8988T (cell line): ENCODE data around the gene C12orf75.
"Not testable (repeated sequence)": the region's sequence is repeated elsewhere in the genome, so short reads cannot be mapped to it uniquely, and the experiment has no call there.

Experiments
- DNase-seq: peaks from one replicate; pipeline ENCODE4 v3.0.0; 2011

Gene C12orf75

GRCh38 chr12:105338966-105339365 lies 8.5 kb downstream of the C12orf75 start:
- no peak for DNase-seq

DNA sequence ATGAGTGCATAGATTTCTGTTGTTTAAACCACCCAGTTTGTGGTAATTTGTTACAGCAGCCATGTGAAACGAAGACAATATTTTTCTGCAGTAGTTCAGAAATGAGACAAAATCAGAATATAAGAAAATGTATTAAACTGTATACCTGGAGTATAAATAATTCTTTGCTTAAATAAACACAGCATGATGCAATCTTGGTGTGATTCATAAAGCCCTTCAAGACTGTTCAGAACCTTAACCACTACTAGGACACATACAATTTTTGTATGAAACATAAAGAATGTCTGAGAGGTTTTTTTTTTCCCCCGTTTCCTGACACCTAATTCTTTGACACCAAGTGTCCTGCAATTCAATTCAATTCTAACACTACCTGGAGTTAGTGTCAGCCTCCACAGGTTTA lies 10.5 kb downstream of the C12orf75 start:
- DNase-seq = no peak

DNA sequence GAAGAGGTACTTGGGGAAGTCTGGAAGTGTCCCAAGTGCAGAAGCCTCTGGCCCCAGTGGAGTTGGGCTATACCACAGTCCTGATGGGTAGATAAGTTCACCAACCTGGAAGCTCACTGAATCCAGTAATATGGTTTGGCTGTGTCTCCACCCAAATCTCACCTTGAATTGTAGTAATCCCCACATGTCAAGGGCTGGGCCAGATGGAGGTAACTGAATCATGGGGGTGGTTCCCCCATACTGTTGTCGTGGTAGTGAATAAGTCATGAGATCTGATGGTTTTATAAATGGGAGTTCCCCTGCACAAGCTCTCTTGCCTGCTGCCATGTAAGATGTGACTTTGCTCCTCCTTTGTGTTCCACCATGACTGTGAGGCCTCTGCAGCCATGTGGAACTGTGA lies 11.1 kb downstream of the C12orf75 start:
- not testable (repeated sequence) for DNase-seq

DNA sequence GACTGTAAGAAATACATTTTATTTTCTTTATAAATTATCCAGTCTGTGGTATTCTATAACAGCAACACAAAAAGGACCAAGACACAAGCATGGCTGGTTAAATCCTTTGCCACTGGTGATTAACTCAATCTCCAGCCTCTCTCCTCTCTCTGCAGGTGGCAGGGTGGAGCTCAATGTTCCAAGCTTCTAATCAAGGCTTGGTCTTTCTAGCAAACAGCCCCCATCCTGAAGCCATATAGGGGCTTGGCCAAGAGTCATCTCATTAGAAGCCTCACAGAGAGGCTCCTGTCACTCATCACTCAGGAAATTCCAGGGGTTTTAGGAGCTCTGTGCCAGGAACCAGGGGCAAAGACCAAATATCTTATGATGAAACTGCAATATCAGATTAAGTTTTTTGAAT lies 12.0 kb downstream of the C12orf75 start:
- DNase-seq = no peak

DNA sequence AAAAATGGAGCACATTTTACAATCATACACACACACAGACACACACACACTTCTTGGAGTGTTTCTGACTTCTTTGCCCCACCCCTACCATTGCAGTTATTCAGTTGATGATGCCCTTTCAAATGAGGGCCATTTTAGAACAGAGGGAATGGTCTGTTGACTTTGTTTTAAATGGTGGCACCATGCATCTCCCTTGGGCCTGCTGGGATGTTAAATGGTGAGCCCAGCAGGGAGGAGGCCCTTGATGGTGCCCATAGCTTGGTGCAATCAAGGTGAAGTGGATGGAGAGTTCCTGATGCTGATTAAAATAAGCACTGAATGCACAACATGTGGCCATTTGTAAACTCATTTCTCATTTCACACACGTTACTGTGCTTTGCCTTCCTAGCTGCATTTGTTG lies 13.3 kb downstream of the C12orf75 start:
- no peak for DNase-seq

- no peak for DNase-seq
These were observed 17.0 kb downstream of the C12orf75 start for GRCh38 chr12:105347499-105347898.

GRCh38 chr12:105348142-105348541 lies 17.7 kb downstream of the C12orf75 start:
- DNase-seq = no peak

GRCh38 chr12:105348561-105348960 lies 18.1 kb downstream of the C12orf75 start:
- DNase-seq = no peak

- no peak for DNase-seq
These were observed 18.6 kb downstream of the C12orf75 start for GRCh38 chr12:105349138-105349537.

DNA sequence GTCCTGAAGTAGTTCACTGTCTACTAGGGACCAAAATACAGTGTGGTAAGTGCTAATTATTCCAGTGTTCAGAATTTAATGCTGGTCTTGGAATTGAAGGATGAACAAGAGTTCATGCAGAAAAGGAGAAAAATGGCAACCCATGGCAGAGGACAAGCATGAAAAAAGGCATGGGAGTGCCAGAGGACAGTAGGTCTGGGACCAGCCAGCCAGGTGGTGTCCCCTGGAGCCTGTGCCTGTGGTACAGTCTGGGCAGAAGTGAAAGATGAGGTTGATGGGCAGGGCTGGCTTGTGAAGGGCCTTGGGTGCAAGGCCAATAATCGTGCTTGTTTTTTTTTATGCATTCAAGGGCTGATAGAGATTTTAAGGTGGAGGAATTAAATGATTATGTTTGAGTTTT lies 21.0 kb downstream of the C12orf75 start:
- no peak for DNase-seq

DNA sequence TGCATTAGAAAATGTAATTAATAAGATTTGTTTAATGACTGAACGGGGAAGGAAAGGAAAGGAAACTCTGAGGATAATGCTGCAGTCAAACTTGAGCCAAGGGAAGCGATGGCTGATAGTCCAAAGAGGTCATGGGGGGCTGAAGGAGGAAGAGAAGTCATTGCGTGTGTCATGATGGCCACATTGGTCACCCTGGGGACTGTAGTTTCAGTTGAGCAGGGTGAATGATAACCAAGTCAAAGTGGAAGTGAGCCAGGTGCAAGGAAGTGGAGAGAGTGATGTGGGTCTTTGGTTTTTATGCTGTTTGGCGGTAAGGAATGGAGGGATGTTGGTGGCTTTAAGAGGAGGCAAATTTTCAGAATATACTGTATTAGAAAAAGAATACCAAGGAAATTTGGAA lies 21.6 kb downstream of the C12orf75 start:
- no peak for DNase-seq

- no peak for DNase-seq
These were observed 22.6 kb downstream of the C12orf75 start for GRCh38 chr12:105352940-105353635.

DNA sequence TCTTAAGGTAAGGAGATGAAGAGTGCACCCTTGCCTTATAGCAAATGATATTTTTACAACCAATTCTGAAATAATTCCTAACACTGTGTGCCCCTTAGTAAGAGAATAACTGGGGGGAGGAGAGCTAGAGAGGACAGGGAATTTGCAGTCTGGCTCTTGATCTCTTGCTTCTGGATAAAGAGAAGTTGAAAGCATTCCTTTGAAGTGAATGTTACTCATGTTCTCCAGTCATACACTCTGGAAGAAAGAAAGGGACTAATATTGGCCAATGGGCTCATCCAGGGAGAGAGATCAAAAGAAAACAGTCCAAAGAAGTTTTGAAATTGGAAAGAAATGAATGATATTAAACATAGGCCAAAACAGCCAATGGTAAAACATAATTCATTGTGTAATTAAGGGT lies 25.3 kb downstream of the C12orf75 start:
- no peak for DNase-seq

DNA sequence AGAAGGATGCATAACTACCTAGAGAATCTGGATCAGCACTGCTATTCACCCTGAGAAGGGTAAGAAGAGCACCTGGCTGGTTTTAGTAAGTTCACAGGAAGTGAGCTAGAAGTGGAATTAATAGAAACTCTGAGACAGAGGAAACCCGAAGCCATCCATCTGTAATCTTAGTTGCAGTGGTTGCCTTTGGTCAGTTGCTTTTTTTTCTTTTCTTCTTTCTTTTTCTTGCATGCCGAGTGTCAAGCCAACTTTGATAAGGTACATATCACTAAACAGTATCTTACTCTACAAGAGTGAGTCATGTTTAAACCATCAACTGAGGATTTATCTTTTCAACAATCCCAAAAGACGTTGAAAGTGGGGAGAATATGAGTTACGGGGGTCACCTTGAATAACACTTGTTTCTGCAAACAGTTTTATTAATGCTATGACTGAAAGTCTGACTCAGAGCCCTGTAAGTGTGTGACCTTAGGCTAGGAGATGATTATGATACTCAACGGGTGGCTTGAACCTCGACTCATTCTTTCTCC lies 26.7 kb downstream of the C12orf75 start:
- no peak for DNase-seq

- DNase-seq = no peak
These were observed 28.3 kb downstream of the C12orf75 start for GRCh38 chr12:105358789-105359188.

DNA sequence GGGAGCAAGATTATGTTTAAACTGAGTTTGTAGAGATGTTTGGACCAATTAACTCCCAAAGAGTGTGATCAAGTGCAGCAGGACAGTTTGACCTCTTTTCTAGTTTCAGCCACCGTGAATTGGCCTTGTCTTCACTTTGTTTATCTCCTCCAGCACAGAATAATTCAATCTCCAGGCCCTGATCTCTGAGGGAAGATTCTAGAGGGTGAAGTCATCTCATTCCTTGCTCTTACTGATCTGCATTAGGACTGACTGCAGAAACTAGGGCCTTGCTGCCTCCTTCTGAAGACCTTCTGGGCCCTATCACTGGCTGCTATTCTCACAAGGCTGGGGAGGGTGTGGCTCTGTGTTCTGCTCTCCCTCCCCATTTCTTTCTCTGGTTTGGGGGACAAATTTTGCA lies 29.4 kb downstream of the C12orf75 start:
- DNase-seq = no peak

GRCh38 chr12:105363890-105364289 lies 33.4 kb downstream of the C12orf75 start:
- no peak for DNase-seq

DNA sequence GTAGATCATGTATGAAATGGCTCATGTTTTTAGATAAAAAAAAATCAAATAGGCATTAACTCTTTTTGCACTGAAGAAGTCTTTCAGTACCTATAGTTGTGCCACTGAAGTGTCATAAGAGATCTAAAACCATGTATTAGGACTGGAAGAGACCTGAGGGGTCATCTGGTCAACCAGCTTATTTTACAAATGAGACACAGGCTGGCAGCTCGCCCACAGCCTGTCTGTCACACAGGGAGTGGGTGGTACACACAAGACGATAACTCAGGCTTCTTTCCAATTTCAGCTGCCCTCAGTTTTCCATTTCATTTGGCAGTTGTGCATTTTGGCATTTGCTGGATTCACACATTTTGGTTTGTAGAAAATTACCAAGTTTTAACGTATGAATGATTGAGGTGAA lies 34.7 kb downstream of the C12orf75 start:
- DNase-seq = no peak

- no peak for DNase-seq
These were observed 37.7 kb downstream of the C12orf75 start for GRCh38 chr12:105368047-105368646.

DNA sequence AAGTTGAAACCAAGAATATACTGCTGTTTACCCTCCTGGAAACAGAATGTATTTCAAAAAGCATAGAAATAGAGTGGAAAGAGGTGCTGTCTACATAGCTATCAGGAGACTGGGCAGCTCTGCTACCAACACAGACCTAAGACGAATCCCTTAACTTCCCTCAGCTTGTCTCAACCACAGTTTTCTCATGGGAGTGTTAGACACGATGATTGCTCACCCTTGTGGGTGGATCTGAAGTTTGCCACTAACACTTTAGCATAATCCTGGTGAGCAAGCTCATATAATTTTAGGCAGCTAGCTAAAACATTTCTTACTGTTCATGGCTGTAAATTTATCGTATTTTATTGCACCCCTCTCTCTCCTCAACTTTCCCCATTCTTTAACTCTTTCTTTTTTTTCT lies 38.5 kb downstream of the C12orf75 start:
- DNase-seq = no peak

- no peak for DNase-seq
These were observed 43.8 kb downstream of the C12orf75 start for GRCh38 chr12:105374303-105374702.

DNA sequence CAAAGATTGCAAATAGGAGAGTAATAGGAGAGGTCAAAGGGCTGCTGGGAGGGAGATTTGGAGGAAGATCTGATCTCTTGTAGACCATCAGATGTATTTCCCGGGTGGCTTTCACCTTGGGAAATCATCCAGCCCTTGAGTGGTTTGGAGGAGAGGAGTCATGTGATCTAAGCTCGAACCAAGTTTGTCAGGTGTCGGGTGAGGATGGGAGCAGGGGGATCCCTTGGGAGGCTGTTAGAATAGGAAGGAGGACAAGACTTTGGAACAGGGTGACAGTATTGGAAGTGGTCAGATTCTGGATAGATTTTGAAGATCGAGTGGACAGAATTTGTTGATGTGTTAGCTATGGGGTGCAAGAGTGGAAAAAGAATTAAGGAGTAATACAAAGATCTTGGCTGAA lies 46.6 kb downstream of the C12orf75 start:
- no peak for DNase-seq

DNA sequence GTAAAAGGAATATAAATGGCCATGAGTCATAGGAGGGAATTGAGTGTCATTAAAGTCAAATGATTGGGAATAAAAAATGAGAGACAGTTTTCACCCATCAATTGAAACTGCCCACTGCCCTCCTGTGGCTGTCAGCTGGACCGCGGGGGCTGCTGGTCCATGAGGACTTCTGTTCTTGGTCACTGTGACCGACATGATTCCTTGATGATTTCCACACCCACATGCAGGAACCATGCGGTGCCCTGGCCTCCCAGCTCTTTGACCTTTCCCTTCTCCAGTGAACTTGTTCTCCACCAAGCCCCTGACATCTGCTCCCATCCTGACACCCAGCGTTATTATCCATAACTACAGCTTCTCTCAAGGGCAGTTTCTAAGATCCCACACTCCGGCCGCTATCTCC lies 48.4 kb downstream of the C12orf75 start:
- peak; percentile 34 for DNase-seq

- DNase-seq = peak; percentile 35
These were observed 52.5 kb downstream of the C12orf75 start for GRCh38 chr12:105382771-105383622.
